Spleen (tissue), 11 donors: Measurements from ENCODE around the gene KIR2DL1. TPM values are rescaled to one million over a fixed set of nuclear protein-coding genes. Genes with fewer than 3 reads are reported as not detected.
"Not testable (repeated sequence)": the region's sequence is repeated elsewhere in the genome, so short reads cannot be mapped to it uniquely, and the experiment has no call there.

Source experiments
- DNase-seq: peaks from one replicate; pipeline ENCODE4 v3.0.0-alpha.2; 2020
- H3K27ac ChIP-seq, 8 donors: fragments of 200-600 bp; sonication (generic) in 7 of 8; 1 replicate in 4 of 8; 2 replicates in 4 of 8; pipeline versions ENCODE4 v1.5.0 to v1.8.0; 2016 to 2021; ENCODE audit warnings: inconsistent platforms in 4 of 8, mild to moderate bottlenecking in 4 of 8, moderate library complexity in 1 of 8
- H3K27me3 ChIP-seq, 7 donors: fragments of 200-600 bp; sonication (generic) in 6 of 7; replicated peaks in 1 of 7; 1 replicate in 4 of 7; 2 replicates in 3 of 7; pipeline versions ENCODE4 v1.5.0 to v1.8.0; 2016 to 2021; ENCODE audit warnings: inconsistent platforms in 3 of 7, mild to moderate bottlenecking in 1 of 7
- H3K36me3 ChIP-seq, 6 donors: fragments of 200-600 bp; sonication (generic) in 5 of 6; 1 replicate in 4 of 6; 2 replicates in 2 of 6; pipeline versions ENCODE4 v1.5.0 to v1.8.0; 2016 to 2021; ENCODE audit warnings: inconsistent platforms in 2 of 6
- H3K4me1 ChIP-seq, 6 donors: fragments of 200-600 bp; sonication (generic) in 5 of 6; 1 replicate in 3 of 6; 2 replicates in 3 of 6; pipeline versions ENCODE4 v1.5.0 to v1.8.0; 2016 to 2021; ENCODE audit warnings: inconsistent platforms in 3 of 6
- H3K4me3 ChIP-seq, 8 donors: fragments of 200-600 bp; sonication (generic) in 7 of 8; 1 replicate in 4 of 8; 2 replicates in 4 of 8; pipeline versions ENCODE4 v1.5.0 to v1.8.0; 2016 to 2021; ENCODE audit warnings: inconsistent platforms in 4 of 8, mild to moderate bottlenecking in 4 of 8, moderate library complexity in 2 of 8
- H3K9me3 ChIP-seq, 8 donors: fragments of 200-600 bp; sonication (generic) in 7 of 8; 1 replicate in 4 of 8; 2 replicates in 4 of 8; pipeline versions ENCODE4 v1.5.0 to v1.8.0; 2016 to 2021; ENCODE audit warnings: inconsistent platforms in 4 of 8
- POLR2A ChIP-seq, 3 donors: fragments of 450-650 bp; IDR thresholded peaks; one replicate each; pipeline ENCODE4 v1.5.1; 2017; ENCODE audit warnings: antibody characterized with exemption in 3 of 3, mild to moderate bottlenecking in 1 of 3
- POLR2AphosphoS5 ChIP-seq, 3 donors: sonication (generic); formaldehyde crosslinking; IDR thresholded peaks; one replicate each; pipeline ENCODE4 v1.5.1; 2017; ENCODE audit warnings: antibody characterized with exemption in 3 of 3
- WGBS, 5 donors: extraction: QIAGEN DNeasy Blood & Tissue Kit in 3 of 5; methylation state at CpG; one replicate each; pipeline versions ENCODE4 v1.1.5 to v1.1.7; 2013 to 2018; 5-methylcytosine and 5-hydroxymethylcytosine counted together
- intact Hi-C: fragments of 100-400 bp; cut with DNase I; formaldehyde crosslinking; loops from one replicate; pipeline ENCODE4 v1.15.0; 2023; ENCODE audit warnings: low total_unique reads
- polyA plus RNA-seq, 3 donors: library from polyadenylated mRNA; stranded (reverse); fragments of 200-250 nt; gene quantifications; one replicate each; pipeline ENCODE4 v1.2.1, GENCODE V29; 2013
- total RNA-seq, 7 donors: library from RNA; depleted of rRNA in 3 of 7; stranded (reverse); fragments of >200 nt in 3 of 7; fragmentation: NEBNext Ultra II Directional in 4 of 7; extraction: Animal tissue kit (Norgen Biotek cat#: 25700) in 4 of 7; gene quantifications; one replicate each; pipeline versions ENCODE4 v1.1.0 to v1.2.1, GENCODE V29; 2016 to 2021
- TF ChIP-seq, protein P1 (sequence below), 11 experiments: fragments of 200-600 bp in 7 of 11; fragments of 450-650 bp in 4 of 11; sonication (generic) in 4 of 11; IDR thresholded peaks in 8 of 11; conservative IDR thresholded peaks in 3 of 11; 1 replicate in 7 of 11; 2 replicates in 4 of 11; pipeline versions ENCODE4 v1.4.0 to v1.8.0; 2016 to 2021; ENCODE audit warnings: antibody characterized with exemption in 11 of 11, inconsistent platforms in 4 of 11, mild to moderate bottlenecking in 1 of 11
- donor health status: healthy with polysubstance abuse.
- donor health status: DM: no; HTN: no; CAD: no; lungs with moderate emphysema.
- donor health status: DM: no; HTN: no; CAD: no.
- donor health status: Bipolar disorder and iron deficiency.
- donor health status: healthy.
- donor health status: DM: no; HTN: no; CAD: no.
- donor health status: DM: yes; HTN: yes; CAD: no.

Gene KIR2DL1
- total and polyA plus RNA-seq, 10 donors, result 0.13 to 6.6 (median 0.82) TPM; not detected in 1

DNA sequence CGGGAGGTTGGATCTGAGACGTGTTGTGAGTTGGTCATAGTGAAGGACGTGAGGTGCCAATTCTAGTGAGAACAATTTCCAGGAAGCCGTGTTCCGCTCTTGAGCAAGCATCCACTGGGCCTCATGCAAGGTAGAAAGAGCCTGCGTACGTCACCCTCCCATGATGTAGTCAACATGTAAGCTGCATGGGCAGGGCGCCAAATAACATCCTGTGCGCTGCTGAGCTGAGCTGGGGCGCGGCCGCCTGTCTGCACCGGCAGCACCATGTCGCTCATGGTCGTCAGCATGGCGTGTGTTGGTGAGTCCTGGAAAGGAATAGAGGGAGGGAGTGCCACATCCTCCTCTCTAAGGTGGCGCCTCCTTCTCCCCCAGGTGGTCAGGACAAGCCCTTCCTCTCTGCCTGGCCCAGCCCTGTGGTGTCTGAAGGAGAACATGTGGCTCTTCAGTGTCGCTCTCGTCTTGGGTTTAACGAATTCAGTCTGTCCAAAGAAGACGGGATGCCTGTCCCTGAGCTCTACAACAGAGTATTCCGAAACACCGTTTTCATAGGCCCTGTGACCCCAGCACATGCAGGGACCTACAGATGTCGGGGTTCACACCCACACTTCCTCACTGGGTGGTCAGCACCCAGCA is 16.6 kb downstream of the KIR2DL1 start:
- H3K36me3 ChIP-seq, H3K27ac ChIP-seq, DNase-seq, intact Hi-C loops, H3K27me3 ChIP-seq, H3K4me3 ChIP-seq, H3K4me1 ChIP-seq: not testable (repeated sequence)
- 83 to 90% (median 87%) methylated on average over 15 to 24 of the region's 24 CpGs for WGBS, 5 donors
- peaks cover 0 to 12% (median 4%) of the 10 kb centered on the region in 8 donors for H3K9me3 ChIP-seq

DNA sequence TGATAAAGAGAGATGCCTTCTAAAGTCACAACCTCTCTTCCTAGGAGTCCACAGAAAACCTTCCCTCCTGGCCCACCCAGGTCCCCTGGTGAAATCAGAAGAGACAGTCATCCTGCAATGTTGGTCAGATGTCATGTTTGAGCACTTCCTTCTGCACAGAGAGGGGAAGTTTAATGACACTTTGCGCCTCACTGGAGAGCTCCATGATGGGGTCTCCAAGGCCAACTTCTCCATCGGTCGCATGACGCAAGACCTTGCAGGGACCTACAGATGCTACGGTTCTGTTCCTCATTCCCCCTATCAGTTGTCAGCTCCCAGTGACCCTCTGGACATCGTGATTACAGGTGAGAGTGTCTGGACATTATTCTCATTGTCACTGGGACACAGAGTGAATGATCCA is 18.6 kb downstream of the KIR2DL1 start:
- WGBS, 5 donors, result 33 to 75% (median 58%) methylated on average over 5 to 6 of the region's 6 CpGs
- H3K9me3 ChIP-seq, H3K36me3 ChIP-seq, DNase-seq, intact Hi-C loops, H3K4me3 ChIP-seq, H3K27me3 ChIP-seq: not testable (repeated sequence)
- Histone ChIP-seq H3K4me1 (peaks cover 0 to 11% (median 6%) of the 10 kb centered on the region in 6 donors), H3K27ac (peak overlapping the region in 1 of 8 donors; percentile 72)

DNA sequence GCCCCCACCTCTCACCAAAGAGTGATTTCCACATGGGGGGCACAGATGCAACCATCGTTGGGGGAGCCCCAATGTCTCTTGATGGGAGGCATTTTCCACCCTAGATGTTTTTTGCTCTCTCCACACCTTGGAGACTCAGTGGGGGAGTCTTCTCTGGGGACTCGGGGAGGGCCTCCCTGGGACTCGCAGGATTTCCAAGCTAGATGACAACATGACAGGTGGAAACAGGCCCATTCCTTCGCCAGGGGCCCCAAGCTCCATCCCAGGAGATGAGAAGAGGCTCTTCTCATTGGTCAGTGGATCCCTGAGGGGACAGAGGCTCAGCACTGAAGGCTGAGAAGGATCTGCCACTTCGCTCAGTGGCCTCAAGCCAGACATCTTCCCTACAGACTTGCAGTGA is 21.1 kb downstream of the KIR2DL1 start:
- Histone ChIP-seq H3K27ac (no peak overlapping the region), H3K27me3 (peaks cover 0 to 7% (median 0%) of the 10 kb centered on the region in 7 donors), H3K9me3 (no peaks in the 10 kb centered on the region), H3K4me3 (no peak overlapping the region), H3K4me1 (peaks cover 0 to 20% (median 6%) of the 10 kb centered on the region in 6 donors), H3K36me3 (no peaks in the 10 kb centered on the region)
- DNase-seq, result no peak
- intact Hi-C loops, result no loop called here
- TF ChIP-seq, protein P1, sequence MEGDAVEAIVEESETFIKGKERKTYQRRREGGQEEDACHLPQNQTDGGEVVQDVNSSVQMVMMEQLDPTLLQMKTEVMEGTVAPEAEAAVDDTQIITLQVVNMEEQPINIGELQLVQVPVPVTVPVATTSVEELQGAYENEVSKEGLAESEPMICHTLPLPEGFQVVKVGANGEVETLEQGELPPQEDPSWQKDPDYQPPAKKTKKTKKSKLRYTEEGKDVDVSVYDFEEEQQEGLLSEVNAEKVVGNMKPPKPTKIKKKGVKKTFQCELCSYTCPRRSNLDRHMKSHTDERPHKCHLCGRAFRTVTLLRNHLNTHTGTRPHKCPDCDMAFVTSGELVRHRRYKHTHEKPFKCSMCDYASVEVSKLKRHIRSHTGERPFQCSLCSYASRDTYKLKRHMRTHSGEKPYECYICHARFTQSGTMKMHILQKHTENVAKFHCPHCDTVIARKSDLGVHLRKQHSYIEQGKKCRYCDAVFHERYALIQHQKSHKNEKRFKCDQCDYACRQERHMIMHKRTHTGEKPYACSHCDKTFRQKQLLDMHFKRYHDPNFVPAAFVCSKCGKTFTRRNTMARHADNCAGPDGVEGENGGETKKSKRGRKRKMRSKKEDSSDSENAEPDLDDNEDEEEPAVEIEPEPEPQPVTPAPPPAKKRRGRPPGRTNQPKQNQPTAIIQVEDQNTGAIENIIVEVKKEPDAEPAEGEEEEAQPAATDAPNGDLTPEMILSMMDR (IDR thresholded peaks at IDR 0.05 in 8 of 11, conservative IDR thresholded peaks at IDR 0.05 in 3 of 11), result no peak
- TF ChIP-seq POLR2A (IDR thresholded peaks at IDR 0.05), result no peak
- WGBS, 5 donors, result 67 to 87% (median 80%) methylated on average over 5 of the region's 5 CpGs

DNA sequence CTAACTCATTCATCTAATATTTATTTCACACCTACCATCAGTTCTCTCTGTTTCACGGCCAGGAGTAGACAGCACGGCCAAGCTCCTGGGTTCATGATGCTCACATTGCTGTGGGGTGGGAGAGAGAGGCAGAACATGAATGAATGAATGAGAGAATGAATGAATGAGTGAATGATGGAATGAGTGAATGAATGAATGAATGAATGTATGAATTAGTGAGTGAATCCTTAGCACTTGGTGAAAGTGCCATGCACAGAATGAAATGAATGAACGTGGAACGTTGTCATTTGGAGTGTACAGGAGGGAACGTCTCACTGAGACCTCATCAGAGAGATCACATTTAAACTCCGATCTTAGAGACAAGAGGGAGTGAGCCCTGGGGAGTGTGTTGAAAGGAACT is 21.9 kb downstream of the KIR2DL1 start:
- intact Hi-C loops, result no loop called here
- no peaks in the 10 kb centered on the region for H3K9me3 ChIP-seq
- peaks cover 0 to 22% (median 9%) of the 10 kb centered on the region in 6 donors for H3K4me1 ChIP-seq
- H3K27me3 ChIP-seq, result peaks cover 0 to 1% (median 0%) of the 10 kb centered on the region in 7 donors
- no peak overlapping the region for H3K27ac ChIP-seq
- no peaks in the 10 kb centered on the region for H3K36me3 ChIP-seq
- TF ChIP-seq, protein P1 (IDR thresholded peaks at IDR 0.05 in 8 of 11, conservative IDR thresholded peaks at IDR 0.05 in 3 of 11), result no peak
- TF ChIP-seq POLR2A (IDR thresholded peaks at IDR 0.05), result no peak
- no peak for TF ChIP-seq POLR2AphosphoS5 (IDR thresholded peaks at IDR 0.05)
- 75 to 91% (median 79%) methylated on average over 6 of the region's 6 CpGs for WGBS, 5 donors
- DNase-seq, result no peak
- no peak overlapping the region for H3K4me3 ChIP-seq

DNA sequence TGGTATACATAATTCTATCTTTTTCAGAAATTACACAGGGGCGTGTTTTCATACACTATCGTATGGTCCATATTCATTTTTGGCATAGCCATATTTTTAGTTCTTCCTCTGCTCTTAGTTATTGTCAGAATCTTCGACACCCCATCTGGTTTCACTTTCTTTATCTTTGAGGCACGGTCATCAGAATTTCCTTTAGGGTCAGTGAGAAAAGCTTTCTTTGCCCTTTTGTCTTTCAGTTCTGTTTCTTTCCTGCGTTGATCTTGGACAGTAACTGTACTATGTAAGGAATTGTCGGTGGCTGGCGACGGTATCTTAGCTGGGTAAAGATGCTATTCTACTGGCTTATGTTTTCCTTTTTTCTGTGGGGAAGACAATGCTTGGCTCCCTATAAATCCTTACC is 23.2 kb downstream of the KIR2DL1 start:
- Histone ChIP-seq H3K9me3 (no peaks in the 10 kb centered on the region), H3K27ac (peak overlapping the region in 7 of 8 donors; percentile 3 to 84 (median 76)), H3K27me3 (no peaks in the 10 kb centered on the region), H3K36me3 (no peaks in the 10 kb centered on the region), H3K4me3 (peak overlapping the region in 7 of 8 donors; percentile 4 to 55 (median 24)), H3K4me1 (peaks cover 0 to 22% (median 9%) of the 10 kb centered on the region in 6 donors)
- WGBS, 5 donors, result 6 to 18% (median 9%) methylated on average over 8 of the region's 8 CpGs
- DNase-seq, result no peak
- intact Hi-C loops, result no loop called here
- TF ChIP-seq, protein P1 (IDR thresholded peaks at IDR 0.05 in 8 of 11, conservative IDR thresholded peaks at IDR 0.05 in 3 of 11), result no peak
- TF ChIP-seq POLR2AphosphoS5 (IDR thresholded peaks at IDR 0.05), result no peak
- TF ChIP-seq POLR2A (IDR thresholded peaks at IDR 0.05), result peak in 1 of 3 donors; percentile 29
